ENCODE measurements around the gene FAM118B.
A peak's percentile ranks its signal among the peaks of the same experiment; 100 is the strongest.

FAM118B gene

DNA sequence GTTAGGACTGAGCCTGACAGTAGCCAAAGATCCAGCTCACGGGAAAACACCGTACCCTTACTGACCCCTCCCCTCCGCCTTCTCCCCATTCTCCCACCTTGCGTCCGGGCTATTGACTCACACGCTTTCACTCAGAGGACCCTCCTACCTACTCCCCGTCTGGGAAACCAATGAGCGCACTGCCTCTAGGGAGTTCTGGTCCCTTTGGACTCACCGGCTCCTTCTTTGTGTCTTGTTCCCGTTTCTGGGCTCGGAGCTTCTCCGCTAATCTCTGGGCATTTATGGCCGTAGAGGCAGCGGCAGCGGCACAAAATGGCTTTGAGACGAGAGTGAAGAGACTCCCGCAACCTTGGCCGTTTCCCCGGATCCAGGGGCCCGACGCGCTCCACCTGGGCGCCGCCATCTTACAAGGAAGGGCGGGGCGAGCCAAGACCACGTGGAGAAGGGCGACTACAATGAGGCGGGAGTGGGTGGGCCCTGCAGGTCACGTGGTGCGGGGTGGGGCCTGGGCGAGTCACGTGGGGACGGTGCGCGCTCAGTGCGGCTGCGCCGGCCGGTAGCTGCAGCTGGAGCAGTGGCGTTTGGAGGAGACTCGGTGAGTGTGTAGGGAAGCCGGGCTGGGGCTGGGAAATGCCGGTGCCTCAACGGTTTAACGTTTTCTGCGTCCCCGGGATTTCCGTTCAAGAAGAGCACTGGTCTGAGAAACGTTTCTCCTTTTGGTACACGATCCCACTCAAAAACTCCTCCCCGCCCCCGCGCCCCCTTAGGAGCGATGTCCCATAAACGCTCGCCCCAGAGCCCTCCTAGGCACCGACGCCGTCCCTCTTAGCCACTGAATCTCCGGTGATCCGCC lies at the start of gene FAM118B, which contains the start of gene RPUSD4:
Gene FAM118B, plus strand, starts transcription at position 547 of the 853 bp plus-strand sequence. CDS start 23,220 bp downstream, outside the sequence.
Gene RPUSD4, minus strand, starts transcription at position 415 of the 853 bp plus-strand sequence. Its CDS starts 12 bp downstream, at position 403.
- peak within 1 kb of the TSS; percentile 90 for H3K4me3 ChIP-seq (ENCODE audit: low read depth, low read length)
- DNase-seq (ENCODE audit: low read depth), result peak; percentile 89

DNA sequence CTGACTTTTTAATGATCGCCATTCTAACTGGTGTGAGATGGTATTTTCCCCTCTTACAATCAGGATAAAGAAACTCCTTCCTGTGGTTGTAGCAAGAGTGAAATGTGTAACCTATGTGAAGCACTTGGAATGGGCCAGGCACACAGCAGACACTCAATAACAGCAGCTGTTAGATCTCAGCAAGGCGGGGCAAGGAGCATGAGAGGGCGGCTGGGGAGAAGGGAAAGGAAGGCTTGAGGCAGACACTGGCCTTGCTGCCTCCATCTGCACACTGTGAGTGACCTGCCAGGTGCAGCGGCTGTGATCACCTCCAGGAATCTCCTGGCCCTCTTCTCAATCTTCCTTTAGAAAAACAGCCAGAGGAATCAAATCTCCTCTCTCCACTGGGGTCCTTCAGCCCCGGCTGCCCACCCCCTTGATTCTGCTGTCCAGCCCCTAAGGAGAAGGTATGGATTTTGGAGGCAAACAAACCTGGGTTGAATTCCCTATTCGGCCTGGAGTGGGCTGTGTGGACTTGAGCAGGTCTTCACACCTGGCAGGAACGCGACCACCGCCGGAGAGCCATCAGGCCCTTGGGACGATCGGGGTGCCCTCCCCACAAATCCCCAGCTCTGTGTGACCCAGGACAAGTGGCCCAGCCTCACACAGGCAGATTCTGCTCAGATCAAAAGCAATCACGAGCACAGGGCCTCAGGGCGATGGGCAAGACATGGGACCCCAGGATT lies 49.1 kb upstream of the FAM118B start:
- H3K4me3 ChIP-seq (ENCODE audit: low read depth, low read length), result no peak overlapping the region
- peak; percentile 31 for DNase-seq (ENCODE audit: low read depth)

DNA sequence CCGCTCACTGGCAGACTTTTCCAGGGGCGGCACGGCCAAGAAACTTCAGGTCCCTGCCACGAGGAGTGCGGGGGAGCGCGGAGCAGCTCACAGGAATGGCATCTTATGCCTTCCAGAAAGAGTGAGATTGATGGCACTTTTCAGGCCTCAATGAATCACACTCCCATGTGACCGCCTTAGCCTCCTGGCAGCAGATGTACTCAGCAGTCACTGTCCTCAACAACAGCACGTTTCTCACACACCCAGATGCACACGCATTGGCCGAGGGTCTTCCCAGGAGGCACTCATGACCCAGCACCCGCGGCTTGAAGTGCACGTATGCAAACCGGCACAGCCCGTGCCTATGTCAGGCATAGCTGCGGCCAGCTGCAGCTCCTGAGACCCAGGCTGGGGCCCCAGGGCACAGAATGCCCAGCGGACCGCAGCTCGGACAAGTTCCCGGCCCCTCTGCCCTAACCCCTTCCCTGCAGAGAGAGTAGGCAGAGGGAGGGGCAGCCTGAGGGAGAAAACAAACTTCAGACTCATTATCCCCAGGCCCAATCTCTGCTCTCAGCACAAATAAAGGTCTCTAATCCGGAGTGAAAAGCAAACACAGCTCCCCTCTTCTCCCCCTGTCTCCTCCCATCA lies 48.4 kb upstream of the FAM118B start:
- H3K4me3 ChIP-seq (ENCODE audit: low read depth, low read length), result no peak overlapping the region
- DNase-seq (ENCODE audit: low read depth), result peak; percentile 95

DNA sequence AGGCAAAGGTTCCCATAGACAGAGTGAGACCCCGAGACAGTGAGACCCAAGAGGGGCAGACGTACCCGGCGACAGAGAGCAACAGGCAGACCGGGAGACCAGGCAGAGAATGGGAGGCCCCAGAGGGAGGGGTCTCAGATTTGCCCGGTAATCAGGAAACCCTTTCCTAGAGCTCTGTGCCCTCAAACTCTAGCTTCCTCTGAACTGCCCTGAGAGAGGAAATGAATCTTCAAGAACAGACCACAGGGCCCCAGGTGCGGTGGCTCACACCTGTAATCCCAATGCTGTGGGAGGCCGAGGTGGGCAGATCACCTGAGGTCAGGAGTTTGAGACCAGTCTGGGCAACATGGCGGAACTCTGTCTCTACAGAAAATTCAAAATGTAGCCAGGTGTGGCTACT lies 47.8 kb upstream of the FAM118B start:
- H3K4me3 ChIP-seq (ENCODE audit: low read depth, low read length), result no peak overlapping the region
- no peak for DNase-seq (ENCODE audit: low read depth)

DNA sequence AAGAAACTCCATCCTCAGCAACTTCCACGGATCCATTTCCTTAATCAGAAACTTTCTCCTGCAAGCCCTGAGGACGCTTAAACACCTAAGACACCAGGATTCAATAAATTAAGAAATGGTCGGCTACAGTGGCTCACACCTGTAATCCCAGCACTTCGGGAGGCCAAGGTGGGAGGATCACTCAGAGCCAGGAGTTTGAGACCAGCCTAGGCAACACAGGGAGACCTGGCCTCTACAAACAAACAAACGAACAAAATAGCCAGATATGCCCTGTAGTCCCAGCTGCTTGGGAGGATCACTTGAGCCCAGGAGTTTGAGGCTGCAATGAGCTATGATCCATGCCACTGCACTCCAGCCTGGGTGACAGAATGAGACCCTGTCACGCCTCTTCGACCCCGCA lies 46.8 kb upstream of the FAM118B start:
- H3K4me3 ChIP-seq (ENCODE audit: low read depth, low read length), result no peak overlapping the region
- no peak for DNase-seq (ENCODE audit: low read depth)

DNA sequence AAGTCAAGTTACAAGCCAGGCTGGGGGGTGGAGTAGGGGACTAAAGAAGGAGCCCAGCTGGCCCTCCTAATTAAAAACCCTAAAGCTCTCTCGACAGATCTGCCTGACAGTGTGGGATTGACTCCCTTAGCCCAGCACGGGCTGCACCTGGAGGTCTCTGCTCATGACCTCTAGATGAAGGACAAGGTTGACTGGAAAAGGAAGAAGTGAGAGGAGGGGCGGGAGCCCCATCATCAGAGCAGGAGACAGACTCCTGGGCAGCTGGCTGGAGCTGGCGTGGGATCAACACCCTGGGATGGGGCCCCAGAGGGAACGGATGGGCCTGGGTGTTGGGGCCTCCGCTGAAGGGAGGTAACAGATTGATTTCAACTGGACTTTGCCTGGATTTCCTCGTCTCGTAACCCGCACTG lies 46.3 kb upstream of the FAM118B start:
- no peak overlapping the region for H3K4me3 ChIP-seq (ENCODE audit: low read depth, low read length)
- DNase-seq (ENCODE audit: low read depth), result no peak

DNA sequence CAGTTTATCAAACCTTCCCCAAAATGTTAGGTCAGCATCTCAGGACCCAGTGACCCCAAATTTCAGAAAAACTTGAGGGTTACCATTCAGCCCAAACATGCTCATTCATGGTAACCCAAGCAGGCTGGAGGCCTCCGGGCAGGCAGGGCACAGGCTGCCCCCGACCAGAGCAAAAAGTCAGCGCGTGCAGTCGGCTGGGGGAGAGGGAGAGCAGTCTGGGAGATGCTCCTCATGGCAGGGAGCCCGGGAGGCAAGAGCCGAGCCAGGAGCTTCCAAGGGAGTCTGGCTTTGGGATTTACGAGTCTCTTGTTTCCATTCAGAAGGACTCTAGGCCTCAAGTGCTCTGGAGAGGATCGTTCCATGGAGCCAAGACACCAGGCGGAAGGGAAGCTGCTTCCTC lies 45.8 kb upstream of the FAM118B start:
- H3K4me3 ChIP-seq (ENCODE audit: low read depth, low read length), result no peak overlapping the region
- DNase-seq (ENCODE audit: low read depth), result no peak

DNA sequence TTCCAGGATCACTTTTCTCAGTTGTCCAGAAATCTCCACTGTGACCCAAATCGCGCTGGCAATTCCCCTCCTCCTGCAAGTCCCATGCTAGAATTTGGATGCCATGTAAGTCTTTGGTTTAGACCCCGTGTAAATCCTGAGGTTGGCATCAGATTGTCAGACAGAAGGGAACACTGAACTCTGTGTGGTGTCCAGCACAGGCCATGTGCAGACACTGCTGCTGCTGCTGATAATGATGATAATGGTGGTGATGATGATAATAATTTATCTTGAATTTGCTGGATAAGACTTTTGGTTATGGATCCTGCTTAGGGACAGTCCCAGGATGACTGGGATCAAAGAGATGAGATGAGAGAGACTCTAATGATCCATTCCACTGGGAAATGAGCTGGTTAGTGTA lies 45.2 kb upstream of the FAM118B start:
- H3K4me3 ChIP-seq (ENCODE audit: low read depth, low read length), result no peak overlapping the region
- DNase-seq (ENCODE audit: low read depth), result no peak

DNA sequence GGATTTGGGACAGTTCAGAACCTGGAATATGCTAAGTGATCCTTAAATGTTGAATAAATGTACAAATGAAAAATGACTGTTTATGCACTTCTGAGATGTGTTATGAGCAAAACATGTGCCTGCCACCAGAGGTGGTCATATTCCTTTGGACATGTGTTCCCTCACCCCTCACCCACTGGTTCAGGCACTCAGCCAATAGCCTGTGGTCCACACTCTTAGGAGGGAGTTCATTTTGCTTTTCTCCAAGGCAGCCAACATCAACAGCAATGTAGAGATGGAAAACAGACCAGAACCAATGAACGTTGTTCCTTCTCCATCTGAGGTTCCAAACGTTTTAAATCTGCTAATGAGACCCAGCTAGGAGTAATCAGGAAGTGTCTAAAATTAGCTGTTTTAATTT lies 44.1 kb upstream of the FAM118B start:
- H3K4me3 ChIP-seq (ENCODE audit: low read depth, low read length), result no peak overlapping the region
- DNase-seq (ENCODE audit: low read depth), result no peak

DNA sequence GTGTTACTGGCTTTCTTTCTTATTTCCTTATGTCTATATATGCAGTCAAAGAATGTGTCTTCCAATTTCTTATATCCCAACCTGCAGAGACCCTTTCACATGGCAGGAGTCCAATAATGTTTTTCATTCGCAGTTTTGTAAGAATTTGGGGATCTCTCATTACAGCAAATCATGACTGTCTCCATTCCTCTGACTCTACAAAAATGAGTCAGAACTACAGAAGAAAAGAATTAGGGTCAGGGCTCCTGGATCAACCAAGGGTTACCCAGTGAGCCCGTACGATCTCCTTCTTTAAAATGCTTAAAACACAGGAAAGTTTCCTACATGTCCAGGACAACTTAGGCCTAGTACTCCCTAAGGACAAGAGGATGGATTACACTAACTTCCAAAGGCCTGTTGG lies 42.3 kb upstream of the FAM118B start:
- H3K4me3 ChIP-seq (ENCODE audit: low read depth, low read length), result no peak overlapping the region
- DNase-seq (ENCODE audit: low read depth), result no peak

DNA sequence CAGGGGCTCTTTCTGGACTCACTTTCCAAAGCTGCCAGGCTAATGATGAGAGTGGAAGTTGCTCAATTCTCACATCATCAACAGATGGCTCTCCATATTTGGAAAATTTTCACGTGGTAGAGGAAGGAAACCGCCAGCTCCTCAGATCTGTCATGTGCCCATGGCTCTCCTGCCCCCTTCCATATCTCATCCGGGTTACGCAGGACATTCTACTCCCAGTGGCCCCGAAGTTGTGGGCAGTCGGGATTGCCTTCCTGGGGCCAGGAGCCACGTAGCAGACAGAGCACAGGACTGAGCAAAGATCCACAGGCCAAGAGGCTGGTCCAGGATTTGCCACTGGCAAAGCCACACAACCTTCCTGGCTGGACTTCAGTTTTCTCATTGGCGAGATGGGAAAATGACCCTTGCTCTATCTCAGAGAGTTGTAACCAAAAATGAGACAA lies 39.0 kb upstream of the FAM118B start:
- no peak for DNase-seq (ENCODE audit: low read depth)

DNA sequence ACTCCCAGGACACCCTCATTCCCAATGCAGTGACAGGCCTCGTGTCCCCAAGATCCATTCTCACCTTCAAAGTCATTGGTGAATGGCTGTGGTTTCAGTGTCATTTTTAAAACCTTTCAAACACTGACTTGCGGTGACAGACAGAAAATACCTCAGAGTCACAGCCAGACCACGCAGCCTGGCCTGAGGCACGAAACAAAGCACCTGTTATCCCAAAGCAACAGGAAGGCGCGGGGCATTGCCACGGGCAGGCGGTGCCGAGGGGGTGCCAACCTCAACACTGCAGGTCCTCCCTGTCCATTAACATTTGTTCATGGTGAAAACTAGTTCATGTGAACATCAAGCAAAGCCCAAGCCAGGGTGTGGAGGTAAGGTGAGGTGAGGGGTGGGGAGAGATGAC lies 38.3 kb upstream of the FAM118B start:
- H3K4me3 ChIP-seq (ENCODE audit: low read depth, low read length), result no peak overlapping the region
- no peak for DNase-seq (ENCODE audit: low read depth)

More for the DNA sequence above, 39.0 kb upstream of the FAM118B start:
- no peak overlapping the region for H3K4me3 ChIP-seq (ENCODE audit: low read depth, low read length)

DNA sequence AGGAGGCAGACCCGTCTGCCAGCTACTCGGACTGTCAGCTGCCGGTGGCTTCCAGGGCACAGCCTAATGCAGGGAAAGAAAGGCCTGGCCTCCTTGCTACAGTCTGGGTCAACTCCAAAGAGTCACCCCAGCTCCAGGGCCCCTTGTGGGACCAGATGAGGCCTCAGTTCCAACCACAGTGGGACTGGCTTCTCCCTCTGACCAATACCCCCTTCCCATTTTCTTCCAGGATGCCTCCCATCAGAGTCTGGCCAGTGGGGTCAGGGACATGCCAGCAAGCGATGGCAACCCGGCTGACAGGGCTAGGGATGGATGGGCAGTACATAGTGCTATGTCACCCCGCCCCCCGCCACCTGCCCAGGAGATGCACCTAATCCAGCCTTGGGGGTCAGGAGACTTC lies 36.8 kb upstream of the FAM118B start:
- H3K4me3 ChIP-seq (ENCODE audit: low read depth, low read length), result no peak overlapping the region
- no peak for DNase-seq (ENCODE audit: low read depth)

DNA sequence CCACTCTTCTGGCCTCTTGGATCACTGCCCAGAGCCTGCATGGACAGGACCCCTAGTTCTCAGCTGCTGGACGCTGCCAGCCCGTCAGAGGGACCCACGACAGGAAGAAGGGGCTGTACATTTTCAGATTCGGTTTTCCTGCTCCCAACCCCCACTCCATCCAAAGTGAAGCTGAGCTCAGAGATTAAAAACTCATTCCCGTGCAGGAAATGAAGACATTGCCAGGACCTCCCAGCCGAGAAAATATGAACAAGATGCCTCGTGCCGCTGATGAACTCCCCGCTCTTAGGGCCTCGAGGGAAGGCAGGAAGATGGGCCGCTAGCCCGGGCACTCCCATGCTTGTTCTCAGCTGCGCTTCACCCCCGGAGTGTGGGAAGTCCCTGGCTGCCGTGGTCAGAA lies 36.2 kb upstream of the FAM118B start:
- DNase-seq (ENCODE audit: low read depth), result no peak
- H3K4me3 ChIP-seq (ENCODE audit: low read depth, low read length), result no peak overlapping the region

DNA sequence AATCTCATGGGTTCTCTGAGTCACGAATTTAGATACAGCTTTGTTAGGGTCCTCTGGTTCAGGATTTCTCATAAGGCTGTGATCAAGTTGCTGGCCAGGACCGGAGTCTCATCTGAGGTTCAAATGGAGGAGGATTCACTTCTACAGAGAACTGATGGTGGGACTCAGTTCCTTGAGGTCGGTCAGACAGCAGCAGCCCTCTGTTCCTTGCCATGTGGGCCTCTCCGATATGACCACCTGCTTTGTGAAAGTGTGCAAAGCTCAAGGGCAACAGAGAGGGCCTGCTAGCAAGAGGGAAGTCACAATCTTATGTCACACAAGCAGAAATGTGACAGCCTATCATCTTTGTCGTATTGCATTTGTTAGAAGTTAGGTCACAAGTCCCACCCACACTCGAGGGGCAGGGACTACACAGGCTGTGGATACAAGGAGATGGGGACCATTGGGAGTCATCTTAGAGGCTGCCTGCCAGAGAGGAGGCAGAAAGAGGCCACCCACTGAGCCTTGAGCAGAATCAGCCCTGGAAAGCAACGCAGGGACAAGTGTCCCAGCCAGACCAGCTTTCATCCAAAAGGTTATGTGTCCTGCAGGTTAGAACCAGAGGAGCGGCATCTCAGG lies 34.6 kb upstream of the FAM118B start:
- H3K4me3 ChIP-seq (ENCODE audit: low read depth, low read length), result no peak overlapping the region
- no peak for DNase-seq (ENCODE audit: low read depth)

DNA sequence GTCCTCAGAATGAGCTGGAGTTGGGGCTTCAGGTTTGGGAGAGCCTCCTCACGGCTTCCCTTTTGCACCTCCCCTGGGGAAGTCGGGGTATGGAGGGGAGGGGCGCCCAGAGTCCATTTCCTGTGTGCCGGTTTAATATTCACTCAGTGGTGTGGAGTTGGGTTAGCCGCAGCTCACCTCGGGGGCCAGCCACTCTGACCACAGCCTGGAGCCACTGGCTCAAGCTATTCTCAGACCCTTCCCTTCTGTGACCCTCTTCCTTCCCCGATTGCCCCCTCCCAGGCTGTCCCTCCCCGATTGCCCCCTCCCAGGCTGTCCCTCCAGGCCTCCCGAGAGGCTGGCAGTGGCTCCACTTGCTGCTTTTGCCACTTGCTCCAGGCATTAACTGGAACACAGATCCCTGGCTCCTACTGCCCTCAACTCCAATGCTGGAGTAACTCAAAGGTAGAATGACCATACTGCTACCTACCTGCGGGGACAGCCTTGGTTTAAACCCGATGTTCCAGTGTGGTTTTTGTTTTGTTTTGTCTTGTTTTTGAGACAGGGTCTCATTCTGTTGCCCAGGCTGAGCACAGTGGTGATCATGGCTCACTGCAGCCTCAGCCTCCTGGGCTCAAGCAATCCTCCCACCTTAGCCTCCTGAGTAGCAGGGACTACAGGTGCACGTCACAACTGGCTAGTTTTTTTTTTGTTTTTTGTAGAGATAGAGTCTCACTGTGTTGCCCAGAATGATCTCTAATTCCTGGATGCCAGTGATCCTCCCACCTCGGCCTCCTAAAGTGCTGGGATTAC lies 29.4 kb upstream of the FAM118B start:
- no peak for DNase-seq (ENCODE audit: low read depth)
- no peak overlapping the region for H3K4me3 ChIP-seq (ENCODE audit: low read depth, low read length)

DNA sequence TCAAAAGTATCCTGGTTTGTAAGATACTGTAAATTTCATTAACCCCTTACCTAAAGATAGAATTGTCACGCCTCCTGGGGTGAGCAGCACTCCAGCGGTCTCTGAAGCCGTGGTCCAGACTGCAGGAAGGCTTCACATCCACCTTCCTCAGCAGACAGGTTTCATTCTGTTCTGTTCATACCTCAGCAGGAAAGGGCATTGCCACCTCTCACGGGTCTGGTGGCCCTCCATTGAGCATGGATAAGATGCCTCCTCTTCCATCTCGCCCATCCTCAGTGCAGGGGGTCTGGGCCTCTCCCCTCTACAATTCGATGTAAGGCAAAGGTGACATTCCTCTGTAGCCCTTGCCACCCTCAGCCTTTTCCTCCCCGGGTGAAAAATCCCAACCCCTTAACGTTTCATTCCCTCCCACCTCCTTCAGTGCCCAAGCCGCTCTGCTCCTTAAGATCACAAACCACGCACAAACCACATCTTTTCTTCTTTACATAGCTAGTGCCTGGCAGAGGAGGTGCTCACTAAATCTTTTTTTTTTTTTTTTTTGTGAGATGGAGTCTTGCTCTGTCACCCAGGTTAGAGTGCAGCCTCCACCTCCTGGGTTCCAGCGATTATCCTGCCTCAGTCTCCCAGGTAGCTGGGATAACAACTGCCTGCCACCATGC lies 28.7 kb upstream of the FAM118B start:
- H3K4me3 ChIP-seq (ENCODE audit: low read depth, low read length), result no peak overlapping the region
- no peak for DNase-seq (ENCODE audit: low read depth)

DNA sequence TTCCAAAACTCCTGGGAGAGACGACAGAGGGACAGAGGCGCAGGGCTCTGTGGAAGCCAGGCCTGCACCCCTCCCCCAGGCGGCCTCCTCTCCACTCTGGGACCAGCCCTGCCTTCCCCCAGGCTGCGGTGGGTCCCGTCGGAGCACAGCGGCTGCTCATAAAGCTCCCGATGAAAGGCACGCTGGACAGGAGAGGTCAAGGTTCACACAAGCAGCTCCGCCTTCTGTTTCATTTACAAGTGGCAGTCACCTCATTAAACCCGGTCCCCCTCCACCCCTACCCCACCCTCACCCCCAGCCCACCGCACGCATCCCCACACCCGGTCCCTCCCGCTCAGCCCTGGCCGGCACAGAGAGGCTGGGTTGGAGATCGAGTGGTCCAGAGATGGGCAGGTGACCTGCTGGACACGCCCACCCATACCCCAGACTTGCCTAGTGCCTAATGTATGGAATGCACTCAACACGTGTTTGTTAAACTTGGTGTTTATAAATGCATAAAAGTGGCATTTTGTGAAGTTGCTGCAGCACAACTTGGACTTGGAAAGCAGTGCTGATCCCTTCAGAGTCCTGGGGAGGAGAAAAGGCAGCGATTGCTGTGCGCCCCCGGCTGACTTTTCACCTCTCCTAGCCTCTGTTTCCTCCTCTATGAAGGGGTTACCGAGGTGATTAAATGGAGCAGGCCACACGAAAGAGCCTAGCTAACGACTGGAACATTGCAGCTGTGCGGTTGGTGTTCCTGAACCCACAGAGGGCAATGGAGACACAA lies 26.1 kb upstream of the FAM118B start:
- H3K4me3 ChIP-seq (ENCODE audit: low read depth, low read length), result no peak overlapping the region
- no peak for DNase-seq (ENCODE audit: low read depth)

Data from skeletal muscle cell (primary cell).